ENCODE measurements around the gene ABHD16B. TPM values are rescaled to one million over a fixed set of nuclear protein-coding genes. Genes with fewer than 3 reads are reported as not detected.
"Not testable (repeated sequence)": the region's sequence is repeated elsewhere in the genome, so short reads cannot be mapped to it uniquely, and the experiment has no call there.

The ABHD16B gene
- total RNA-seq, 1 donor, result not detected

DNA sequence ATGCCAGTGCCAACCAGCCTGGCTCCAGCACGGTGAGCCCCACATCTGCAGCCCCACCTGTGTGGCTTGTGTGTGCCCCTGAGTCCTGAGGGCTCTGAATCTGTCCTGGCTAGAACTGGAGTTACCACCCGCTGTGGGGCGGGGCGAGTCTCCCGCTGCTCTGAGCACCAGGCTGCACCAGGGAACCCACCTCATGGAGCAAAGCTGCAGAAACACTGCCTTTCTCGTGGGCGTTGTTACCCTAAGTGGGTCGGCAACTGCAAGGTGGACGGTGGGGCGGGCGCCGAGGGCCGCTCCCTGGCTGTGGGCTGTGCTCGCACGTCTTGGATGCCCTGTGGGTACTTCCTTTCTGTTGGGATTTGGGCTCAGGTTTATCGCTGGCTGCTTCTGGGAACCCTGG, 17.5 kb upstream of the ABHD16B start:
- H3K4me3 ChIP-seq (ENCODE audit: low read length), result no peak overlapping the region
- H3K27me3 ChIP-seq (ENCODE audit: insufficient read depth, low read length), result peaks cover 37% of the 10 kb centered on the region
- H3K9me3 ChIP-seq (ENCODE audit: low read depth, low read length), result no peaks in the 10 kb centered on the region
- peaks cover 31% of the 10 kb centered on the region for H3K4me1 ChIP-seq (ENCODE audit: insufficient read depth, low read length)

DNA sequence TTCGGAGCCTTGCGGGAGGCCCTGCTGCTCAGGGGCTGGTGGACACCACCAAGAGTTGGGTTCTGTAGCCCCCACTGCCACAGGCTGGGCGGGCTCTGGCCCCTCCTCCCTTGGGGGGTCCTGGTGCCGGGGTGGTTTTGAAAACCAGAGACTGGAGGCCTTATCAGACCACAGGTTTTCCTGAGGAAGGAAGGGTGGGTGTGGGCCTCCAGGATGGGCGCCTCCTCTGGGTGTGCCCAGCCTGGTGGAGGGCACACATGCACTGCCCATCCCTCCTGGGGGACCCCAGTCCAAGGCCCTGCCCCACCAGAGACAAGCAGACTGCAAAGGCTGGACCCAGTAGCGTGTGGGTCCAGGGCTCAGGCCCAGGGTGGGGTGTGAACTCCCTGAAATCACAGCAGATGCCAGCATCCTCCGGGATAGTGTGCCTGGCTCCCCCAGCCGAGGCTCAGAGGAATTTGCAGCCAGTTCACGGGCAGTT, 16.7 kb upstream of the ABHD16B start:
- no peaks in the 10 kb centered on the region for H3K9me3 ChIP-seq (ENCODE audit: low read depth, low read length)

GRCh38 chr20:63846128-63846771, 15.0 kb upstream of the ABHD16B start:
- Histone ChIP-seq H3K9me3 (ENCODE audit: low read depth, low read length) (no peaks in the 10 kb centered on the region), H3K4me1 (ENCODE audit: insufficient read depth, low read length) (peaks cover 34% of the 10 kb centered on the region), H3K4me3 (ENCODE audit: low read length) (no peak overlapping the region), H3K27me3 (ENCODE audit: insufficient read depth, low read length) (peaks cover 37% of the 10 kb centered on the region)

More for the DNA sequence above, 16.7 kb upstream of the ABHD16B start:
- peaks cover 31% of the 10 kb centered on the region for H3K4me1 ChIP-seq (ENCODE audit: insufficient read depth, low read length)
- peaks cover 37% of the 10 kb centered on the region for H3K27me3 ChIP-seq (ENCODE audit: insufficient read depth, low read length)
- no peak overlapping the region for H3K4me3 ChIP-seq (ENCODE audit: low read length)

GRCh38 chr20:63846888-63847236, 14.4 kb upstream of the ABHD16B start:
- H3K27me3 ChIP-seq (ENCODE audit: insufficient read depth, low read length), result peaks cover 37% of the 10 kb centered on the region
- H3K9me3 ChIP-seq (ENCODE audit: low read depth, low read length), result no peaks in the 10 kb centered on the region
- H3K4me1 ChIP-seq (ENCODE audit: insufficient read depth, low read length), result peaks cover 35% of the 10 kb centered on the region
- H3K4me3 ChIP-seq (ENCODE audit: low read length), result no peak overlapping the region

GRCh38 chr20:63847237-63848002, 13.9 kb upstream of the ABHD16B start:
- no peak overlapping the region for H3K4me3 ChIP-seq (ENCODE audit: low read length)
- peaks cover 35% of the 10 kb centered on the region for H3K4me1 ChIP-seq (ENCODE audit: insufficient read depth, low read length)
- peaks cover 37% of the 10 kb centered on the region for H3K27me3 ChIP-seq (ENCODE audit: insufficient read depth, low read length)
- H3K9me3 ChIP-seq (ENCODE audit: low read depth, low read length), result no peaks in the 10 kb centered on the region

GRCh38 chr20:63848003-63848911, 13.0 kb upstream of the ABHD16B start:
- no peaks in the 10 kb centered on the region for H3K9me3 ChIP-seq (ENCODE audit: low read depth, low read length)
- H3K4me3 ChIP-seq (ENCODE audit: low read length), result no peak overlapping the region
- H3K4me1 ChIP-seq (ENCODE audit: insufficient read depth, low read length), result peaks cover 35% of the 10 kb centered on the region
- H3K27me3 ChIP-seq (ENCODE audit: insufficient read depth, low read length), result peaks cover 35% of the 10 kb centered on the region

GRCh38 chr20:63850689-63851547, 10.4 kb upstream of the ABHD16B start:
- no peak overlapping the region for H3K4me3 ChIP-seq (ENCODE audit: low read length)
- peaks cover 45% of the 10 kb centered on the region for H3K4me1 ChIP-seq (ENCODE audit: insufficient read depth, low read length)
- H3K9me3 ChIP-seq (ENCODE audit: low read depth, low read length), result no peaks in the 10 kb centered on the region
- H3K27me3 ChIP-seq (ENCODE audit: insufficient read depth, low read length), result peaks cover 15% of the 10 kb centered on the region

GRCh38 chr20:63851548-63851943, 9.8 kb upstream of the ABHD16B start:
- H3K4me1 ChIP-seq (ENCODE audit: insufficient read depth, low read length), result peaks cover 39% of the 10 kb centered on the region

DNA sequence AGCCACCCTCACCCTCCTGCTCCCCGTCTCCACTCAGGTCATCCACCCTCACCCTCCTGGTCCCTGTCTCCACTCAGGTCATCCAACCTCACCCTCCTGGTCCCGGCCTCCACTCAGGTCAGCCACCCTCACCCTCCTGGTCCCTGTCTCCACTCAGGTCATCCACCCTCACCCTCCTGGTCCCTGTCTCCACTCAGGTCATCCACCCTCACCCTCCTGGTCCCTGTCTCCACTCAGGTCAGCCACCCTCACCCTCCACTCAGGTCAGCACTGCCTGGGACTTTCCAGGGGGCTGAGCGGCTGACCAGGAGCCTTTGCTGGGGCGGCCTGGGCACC, 7.6 kb upstream of the ABHD16B start:
- H3K4me1 ChIP-seq (ENCODE audit: insufficient read depth, low read length), result peaks cover 38% of the 10 kb centered on the region
- H3K27me3 ChIP-seq (ENCODE audit: insufficient read depth, low read length); H3K9me3 ChIP-seq (ENCODE audit: low read depth, low read length); H3K4me3 ChIP-seq (ENCODE audit: low read length): not testable (repeated sequence)

More at GRCh38 chr20:63851548-63851943, 9.8 kb upstream of the ABHD16B start:
- not testable (repeated sequence) for H3K4me3 ChIP-seq (ENCODE audit: low read length); H3K9me3 ChIP-seq (ENCODE audit: low read depth, low read length); H3K27me3 ChIP-seq (ENCODE audit: insufficient read depth, low read length)

DNA sequence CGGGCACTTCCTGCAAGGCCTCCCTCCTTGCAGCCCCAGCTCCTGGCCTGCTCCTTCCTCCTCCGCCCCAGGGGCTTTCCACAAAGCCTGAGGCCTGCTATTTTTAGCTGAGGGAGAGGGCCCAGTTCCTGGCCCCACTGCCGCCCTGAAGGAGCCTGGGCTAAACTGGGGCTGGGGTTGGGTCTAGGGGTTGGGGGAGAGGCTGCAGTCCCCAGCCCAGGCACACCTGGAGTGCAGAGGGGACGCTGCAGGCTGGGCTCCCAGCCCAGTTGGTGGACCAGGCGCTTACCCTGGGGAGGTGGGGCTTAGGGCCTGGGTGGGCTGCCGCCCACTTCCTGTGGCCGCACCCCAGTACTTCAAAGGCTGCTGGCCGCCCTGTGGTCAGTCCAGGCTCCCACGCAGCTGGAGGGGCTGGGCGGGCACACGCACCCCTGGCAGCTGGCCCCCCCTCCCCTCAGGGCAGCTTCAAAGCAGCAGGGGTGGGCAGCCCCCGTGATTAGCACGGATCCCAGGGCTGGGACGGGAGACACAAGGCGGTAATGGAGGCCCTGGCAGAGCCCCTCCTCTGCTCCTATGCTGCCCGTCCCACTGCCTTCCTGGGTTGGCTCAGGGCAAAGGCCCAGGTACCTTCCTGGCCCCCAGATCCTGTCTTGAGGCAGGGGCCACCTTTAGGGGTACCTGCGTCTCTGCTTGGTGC, 7.1 kb upstream of the ABHD16B start:
- Histone ChIP-seq H3K27me3 (ENCODE audit: insufficient read depth, low read length) (no peaks in the 10 kb centered on the region), H3K4me3 (ENCODE audit: low read length) (no peak overlapping the region), H3K4me1 (ENCODE audit: insufficient read depth, low read length) (peaks cover 44% of the 10 kb centered on the region), H3K9me3 (ENCODE audit: low read depth, low read length) (no peaks in the 10 kb centered on the region)

DNA sequence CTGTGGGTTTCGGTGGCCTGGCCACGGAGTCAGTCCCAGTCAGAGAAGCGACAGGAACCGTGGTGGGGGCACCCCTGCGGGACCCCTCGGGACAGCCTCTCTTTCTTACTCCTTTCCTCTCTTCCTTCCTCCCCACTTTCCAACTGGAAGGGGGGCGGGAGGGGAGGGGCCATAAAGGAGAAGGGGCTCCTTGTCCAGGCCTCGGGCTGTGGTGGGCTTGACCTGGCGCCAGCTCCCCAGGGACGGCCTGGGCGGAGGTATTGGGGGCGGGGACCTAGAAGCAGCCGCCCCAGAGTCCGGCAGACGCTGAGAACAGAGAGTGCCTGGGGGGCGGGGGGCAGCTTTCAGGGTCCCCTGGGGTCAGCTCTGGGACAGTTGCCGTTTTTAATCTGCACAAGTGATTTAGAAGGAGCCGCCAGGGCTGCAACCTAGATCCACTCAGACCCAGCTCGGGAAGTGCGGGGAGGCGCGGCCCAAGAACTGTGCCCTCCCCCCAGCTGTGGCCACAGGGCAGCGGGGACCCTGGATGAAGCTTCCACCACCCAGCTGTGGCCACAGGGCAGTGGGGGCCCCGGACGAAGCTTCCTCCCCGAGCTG, 6.4 kb upstream of the ABHD16B start:
- no peak overlapping the region for H3K4me3 ChIP-seq (ENCODE audit: low read length)
- peaks cover 50% of the 10 kb centered on the region for H3K4me1 ChIP-seq (ENCODE audit: insufficient read depth, low read length)
- no peaks in the 10 kb centered on the region for H3K9me3 ChIP-seq (ENCODE audit: low read depth, low read length)
- H3K27me3 ChIP-seq (ENCODE audit: insufficient read depth, low read length), result no peaks in the 10 kb centered on the region

DNA sequence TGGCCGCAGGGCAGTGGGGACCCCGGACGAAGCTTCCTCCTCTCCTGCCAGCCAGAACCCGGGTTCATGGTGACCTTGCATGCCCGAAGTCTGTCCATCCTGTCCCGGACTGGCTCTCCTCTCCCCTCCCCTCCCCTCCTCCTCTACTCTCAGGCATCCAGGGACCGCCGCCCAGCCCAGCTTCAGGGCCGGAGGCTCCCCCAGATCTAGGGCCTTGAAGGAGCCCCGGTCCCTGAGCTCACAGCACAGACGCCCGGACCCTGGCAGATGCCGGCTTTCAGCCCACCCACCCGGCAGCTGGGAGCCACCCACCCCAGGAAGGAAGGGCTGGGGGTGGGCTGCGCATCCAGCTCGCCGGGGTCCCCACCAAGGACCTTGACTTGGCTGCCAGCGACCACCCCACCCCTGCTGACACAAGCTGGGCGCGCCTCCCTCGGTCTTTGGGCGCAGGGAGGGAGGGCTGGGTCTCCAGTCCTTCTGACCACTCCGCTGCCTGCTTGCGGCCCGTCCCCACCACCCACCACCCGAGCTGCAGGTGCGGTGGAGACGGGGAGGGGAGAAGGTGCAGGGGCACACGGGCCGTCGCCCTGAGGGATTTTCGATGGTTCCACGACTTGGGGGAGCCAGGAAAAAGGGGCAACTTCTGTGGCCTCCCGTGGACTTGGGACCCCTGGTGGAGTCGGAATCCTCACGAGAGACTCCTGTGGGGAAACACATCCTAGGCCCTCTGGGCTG, 5.8 kb upstream of the ABHD16B start:
- H3K27me3 ChIP-seq (ENCODE audit: insufficient read depth, low read length), result no peaks in the 10 kb centered on the region
- H3K9me3 ChIP-seq (ENCODE audit: low read depth, low read length), result no peaks in the 10 kb centered on the region
- H3K4me3 ChIP-seq (ENCODE audit: low read length), result no peak overlapping the region
- H3K4me1 ChIP-seq (ENCODE audit: insufficient read depth, low read length), result peaks cover 57% of the 10 kb centered on the region

GRCh38 chr20:63856098-63856511, 5.2 kb upstream of the ABHD16B start:
- H3K9me3 ChIP-seq (ENCODE audit: low read depth, low read length), result no peaks in the 10 kb centered on the region
- peaks cover 62% of the 10 kb centered on the region for H3K4me1 ChIP-seq (ENCODE audit: insufficient read depth, low read length)
- H3K27me3 ChIP-seq (ENCODE audit: insufficient read depth, low read length), result no peaks in the 10 kb centered on the region
- no peak overlapping the region for H3K4me3 ChIP-seq (ENCODE audit: low read length)

Measured in mononuclear cell (primary cell).